ENCODE results near the gene LDB3.

GRCh38 chr10:86716466-86716865 is 48.2 kb downstream of the LDB3 start:
- TF ChIP-seq SP1 (IDR thresholded peaks at IDR 0.05) (no peak), BHLHE40 (IDR thresholded peaks at IDR 0.05; ENCODE audit: borderline replicate concordance) (no peak), SUZ12 (IDR thresholded peaks at IDR 0.05) (no peak), TARDBP (IDR thresholded peaks at IDR 0.05) (no peak), FOXK2 (IDR thresholded peaks at IDR 0.05) (no peak), PKNOX1 (IDR thresholded peaks at IDR 0.05) (no peak), FOXM1 (IDR thresholded peaks at IDR 0.05; ENCODE audit: borderline replicate concordance) (no peak), HDGF (IDR thresholded peaks at IDR 0.05; ENCODE audit: borderline replicate concordance) (no peak), L3MBTL2 (conservative IDR thresholded peaks at IDR 0.05) (no peak), ZNF384 (IDR thresholded peaks at IDR 0.05) (no peak)

All from HEK293T (cell line).